Natural killer cell (primary cell): Measurements from ENCODE around the gene TMEM132D. TPM values are rescaled to one million over a fixed set of nuclear protein-coding genes. Genes with fewer than 3 reads are reported as not detected.

Experiments used
- ATAC-seq, 3 donors: fragments of 150-1000 bp in 2 of 3; fragments of 200-7000 bp in 1 of 3; cut with Tn5 transposase; 1 replicate in 1 of 3; 2 replicates in 2 of 3; pipeline ENCODE4 v1.10.0; 2021; ENCODE audit warnings: mild to moderate bottlenecking in 2 of 3, moderate library complexity in 2 of 3
- DNase-seq, 2 donors: peaks; one replicate each; pipeline versions ENCODE4 v3.0.0 to v3.0.0-alpha.2; 2013 to 2021; ENCODE audit warnings: mixed read lengths in 1 of 2
- H3K27ac ChIP-seq: one replicate; pipeline ENCODE4 v1.5.1; 2013; ENCODE audit warnings: mild to moderate bottlenecking, low read length
- H3K27me3 ChIP-seq: one replicate; pipeline ENCODE4 v1.6.1; 2013; ENCODE audit warnings: low read length; ENCODE audit not compliant: control insufficient read depth, insufficient read depth
- H3K36me3 ChIP-seq: one replicate; pipeline ENCODE4 v1.6.1; 2013; ENCODE audit warnings: low read length; ENCODE audit not compliant: control insufficient read depth, insufficient read depth
- H3K4me1 ChIP-seq: one replicate; pipeline ENCODE4 v1.6.1; 2013; ENCODE audit warnings: low read length; ENCODE audit not compliant: control insufficient read depth, insufficient read depth
- H3K4me3 ChIP-seq: one replicate; pipeline ENCODE4 v1.5.1; 2013; ENCODE audit warnings: low read length
- H3K9me3 ChIP-seq: one replicate; pipeline ENCODE4 v1.6.1; 2013; ENCODE audit warnings: low read length; ENCODE audit not compliant: control insufficient read depth, insufficient read depth
- H3K27ac Mint-ChIP-seq, 2 donors: one replicate each; pipeline ENCODE4 v1.8.0; 2022; ENCODE audit warnings: mild to moderate bottlenecking in 2 of 2, mixed read lengths in 2 of 2, moderate library complexity in 1 of 2
- H3K27me3 Mint-ChIP-seq, 2 donors: one replicate each; pipeline ENCODE4 v1.8.0; 2022; ENCODE audit warnings: low read depth in 2 of 2, mixed read lengths in 2 of 2
- H3K36me3 Mint-ChIP-seq: one replicate; pipeline ENCODE4 v1.8.0; 2022; ENCODE audit warnings: mixed read lengths
- H3K4me1 Mint-ChIP-seq, 2 donors: one replicate each; pipeline ENCODE4 v1.8.0; 2022; ENCODE audit warnings: mixed read lengths in 2 of 2
- H3K4me3 Mint-ChIP-seq: one replicate; pipeline ENCODE4 v1.8.0; 2022; ENCODE audit warnings: mild to moderate bottlenecking, moderate library complexity, mixed read lengths
- H3K9me3 Mint-ChIP-seq, 2 donors: one replicate each; pipeline ENCODE4 v1.8.0; 2022; ENCODE audit warnings: mixed read lengths in 2 of 2
- WGBS: methylation state at CpG from one replicate; pipeline ENCODE4 v1.1.7; 2013; ENCODE audit warnings: missing lambda C conversion rate; ENCODE audit not compliant: insufficient coverage; 5-methylcytosine and 5-hydroxymethylcytosine counted together
- intact Hi-C: fragments of 100-400 bp; cut with micrococcal nuclease; formaldehyde crosslinking; loops from one replicate; pipeline ENCODE4 v1.14.2; 2022
- total RNA-seq, 4 donors: library from RNA; stranded (reverse); fragments of 120-200 nt in 1 of 4; gene quantifications; one replicate each; pipeline versions ENCODE4 v1.2.3 to v1.2.4, GENCODE V29; 2013 to 2022
- TF ChIP-seq, protein P1 (sequence below): fragments of 200-600 bp; IDR thresholded peaks from one replicate; pipeline ENCODE4 v1.8.0; 2022; ENCODE audit warnings: antibody characterized with exemption

The TMEM132D gene
- total RNA-seq, 3 donors from 2014 or later (not counting 1 experiment from before 2014, with no cell fraction given) = not detected

DNA sequence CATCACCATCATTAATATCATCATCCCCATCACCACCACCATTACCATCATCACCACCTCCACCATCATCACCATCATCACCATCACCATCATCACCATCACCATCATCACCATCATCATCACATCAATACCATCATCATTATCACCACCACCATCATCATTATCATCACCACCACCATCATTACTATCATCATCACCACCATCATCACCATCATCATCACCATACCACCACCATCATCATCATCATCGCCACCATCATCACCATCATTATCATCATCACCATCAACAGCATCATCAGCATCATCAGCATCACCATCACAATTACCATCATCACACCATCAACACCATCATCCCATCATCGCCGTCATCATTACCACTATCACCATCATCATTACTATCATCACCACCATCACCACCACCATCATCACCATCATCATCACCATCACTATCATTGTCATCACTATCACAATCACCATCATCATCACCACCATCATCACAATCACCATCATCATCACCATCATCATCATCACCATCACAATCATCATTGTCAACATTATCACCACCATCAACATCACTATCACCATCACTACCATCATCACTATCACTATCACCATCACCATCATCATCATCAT lies 767.0 kb downstream of the TMEM132D start:
- 93% methylated on average over 3 of the region's 3 CpGs for WGBS
- Mint-ChIP-seq H3K27ac (no peak overlapping the region), H3K36me3 (no peaks in the 10 kb centered on the region), H3K9me3 (no peaks in the 10 kb centered on the region), H3K27me3 (no peaks in the 10 kb centered on the region), H3K4me1 (no peaks in the 10 kb centered on the region), H3K4me3 (no peak overlapping the region)
- DNase-seq (no peak), ATAC-seq (no peak)
- Histone ChIP-seq H3K9me3 (no peaks in the 10 kb centered on the region), H3K27me3 (no peaks in the 10 kb centered on the region), H3K4me3 (no peak overlapping the region), H3K27ac (no peak overlapping the region), H3K36me3 (no peaks in the 10 kb centered on the region), H3K4me1 (no peaks in the 10 kb centered on the region)
- intact Hi-C loops = no loop called here
- TF ChIP-seq, protein P1, sequence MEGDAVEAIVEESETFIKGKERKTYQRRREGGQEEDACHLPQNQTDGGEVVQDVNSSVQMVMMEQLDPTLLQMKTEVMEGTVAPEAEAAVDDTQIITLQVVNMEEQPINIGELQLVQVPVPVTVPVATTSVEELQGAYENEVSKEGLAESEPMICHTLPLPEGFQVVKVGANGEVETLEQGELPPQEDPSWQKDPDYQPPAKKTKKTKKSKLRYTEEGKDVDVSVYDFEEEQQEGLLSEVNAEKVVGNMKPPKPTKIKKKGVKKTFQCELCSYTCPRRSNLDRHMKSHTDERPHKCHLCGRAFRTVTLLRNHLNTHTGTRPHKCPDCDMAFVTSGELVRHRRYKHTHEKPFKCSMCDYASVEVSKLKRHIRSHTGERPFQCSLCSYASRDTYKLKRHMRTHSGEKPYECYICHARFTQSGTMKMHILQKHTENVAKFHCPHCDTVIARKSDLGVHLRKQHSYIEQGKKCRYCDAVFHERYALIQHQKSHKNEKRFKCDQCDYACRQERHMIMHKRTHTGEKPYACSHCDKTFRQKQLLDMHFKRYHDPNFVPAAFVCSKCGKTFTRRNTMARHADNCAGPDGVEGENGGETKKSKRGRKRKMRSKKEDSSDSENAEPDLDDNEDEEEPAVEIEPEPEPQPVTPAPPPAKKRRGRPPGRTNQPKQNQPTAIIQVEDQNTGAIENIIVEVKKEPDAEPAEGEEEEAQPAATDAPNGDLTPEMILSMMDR = no peak

DNA sequence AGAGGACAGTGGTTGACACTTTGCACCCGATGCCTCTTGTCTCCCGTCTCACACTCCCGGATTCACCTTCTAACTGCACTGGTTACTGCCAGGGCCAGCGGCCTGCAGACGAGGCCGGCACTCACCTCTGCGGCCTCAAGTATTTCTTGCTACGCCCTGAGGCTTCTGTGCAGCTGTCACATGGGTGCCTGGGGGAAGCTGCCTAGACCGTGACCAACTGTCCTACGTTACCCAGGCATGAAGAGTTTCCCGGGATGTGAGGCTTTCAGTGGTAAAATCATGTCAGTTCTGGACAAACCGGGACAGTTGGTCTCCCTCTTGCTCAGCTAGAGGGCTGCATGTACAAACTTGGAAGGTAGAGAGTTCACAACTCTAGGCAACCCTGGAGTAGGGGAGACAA lies 776.1 kb downstream of the TMEM132D start:
- Histone ChIP-seq H3K4me3 (no peak overlapping the region), H3K27ac (no peak overlapping the region), H3K4me1 (no peaks in the 10 kb centered on the region), H3K27me3 (no peaks in the 10 kb centered on the region), H3K9me3 (no peaks in the 10 kb centered on the region), H3K36me3 (no peaks in the 10 kb centered on the region)
- DNase-seq (no peak), ATAC-seq (no peak)
- intact Hi-C loops = no loop called here
- H3K27me3 Mint-ChIP-seq = peaks cover 8 to 25% of the 10 kb centered on the region in 2 donors
- no peak overlapping the region for H3K4me3 Mint-ChIP-seq
- 87% methylated on average over 12 of the region's 12 CpGs for WGBS
- no peaks in the 10 kb centered on the region for H3K36me3 Mint-ChIP-seq
- TF ChIP-seq, protein P1 = no peak
- peaks cover 0 to 4% of the 10 kb centered on the region in 2 donors for H3K9me3 Mint-ChIP-seq
- H3K4me1 Mint-ChIP-seq = no peaks in the 10 kb centered on the region
- H3K27ac Mint-ChIP-seq = no peak overlapping the region

DNA sequence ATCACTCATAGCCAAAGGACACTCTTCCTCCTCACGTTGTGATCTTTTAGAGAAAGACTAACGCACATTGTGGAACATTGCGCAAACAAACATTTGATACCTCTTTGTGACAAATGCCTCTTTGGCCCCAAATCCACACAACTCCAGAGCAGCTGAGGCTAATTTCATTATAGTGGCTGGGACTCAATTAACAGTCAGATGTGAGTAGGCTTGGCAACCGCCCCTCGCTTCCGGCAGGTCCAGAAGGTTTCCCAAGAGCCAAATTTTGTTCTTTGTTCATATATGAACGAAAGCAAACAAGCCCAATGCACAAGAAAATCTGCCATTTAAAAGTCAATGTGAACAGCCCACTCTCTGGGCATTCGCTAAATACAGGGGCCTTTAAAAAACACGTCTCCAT lies 776.6 kb downstream of the TMEM132D start:
- no peak overlapping the region for H3K27ac Mint-ChIP-seq

More for the DNA sequence above, 776.6 kb downstream of the TMEM132D start:
- H3K4me1 ChIP-seq = no peaks in the 10 kb centered on the region
- TF ChIP-seq, protein P1 = no peak
- Mint-ChIP-seq H3K27me3 (peaks cover 8 to 25% of the 10 kb centered on the region in 2 donors), H3K9me3 (peaks cover 0 to 4% of the 10 kb centered on the region in 2 donors), H3K4me3 (no peak overlapping the region), H3K4me1 (no peaks in the 10 kb centered on the region), H3K36me3 (no peaks in the 10 kb centered on the region)
- no peaks in the 10 kb centered on the region for H3K9me3 ChIP-seq
- H3K27ac ChIP-seq = no peak overlapping the region
- H3K36me3 ChIP-seq = no peaks in the 10 kb centered on the region
- WGBS = 89% methylated on average over 9 of the region's 9 CpGs
- intact Hi-C loops = no loop called here
- no peaks in the 10 kb centered on the region for H3K27me3 ChIP-seq
- ATAC-seq (no peak), DNase-seq (no peak)
- no peak overlapping the region for H3K4me3 ChIP-seq
